Kidney (tissue), 14 donors: ENCODE data around the gene CCDC107. TPM values are rescaled to one million over a fixed set of nuclear protein-coding genes. Genes with fewer than 3 reads are reported as not detected.

Experiments used
- DNase-seq, 5 donors: peaks; one replicate each; pipeline ENCODE4 v3.0.0-alpha.2; 2013 to 2020
- FAIRE-seq: peaks from 2 replicates; lab custom pipeline; 2012; peaks lifted over from hg19 to GRCh38; lab: Jason Lieb, UNC
- H3K27ac ChIP-seq, 2 donors: one replicate each; pipeline ENCODE4 v1.7.0; 2013; ENCODE audit warnings: low read depth in 2 of 2, low read length in 2 of 2, inconsistent platforms in 1 of 2
- H3K27me3 ChIP-seq: one replicate; pipeline ENCODE4 v1.7.1; 2013; ENCODE audit warnings: low read length, inconsistent platforms; ENCODE audit not compliant: control insufficient read depth, insufficient read depth
- H3K36me3 ChIP-seq, 3 donors: one replicate each; pipeline versions ENCODE4 v1.7.0 to v1.7.1; 2013; ENCODE audit warnings: low read length in 3 of 3, control low read depth in 1 of 3, inconsistent platforms in 1 of 3; ENCODE audit not compliant: insufficient read depth in 3 of 3, control insufficient read depth in 2 of 3
- H3K4me1 ChIP-seq, 3 donors: one replicate each; pipeline versions ENCODE4 v1.7.0 to v1.7.1; 2013; ENCODE audit warnings: low read length in 3 of 3, inconsistent platforms in 1 of 3, low read depth in 1 of 3; ENCODE audit not compliant: control insufficient read depth in 2 of 3, insufficient read depth in 2 of 3
- H3K4me3 ChIP-seq, 3 donors: one replicate each; pipeline versions ENCODE4 v1.7.0 to v1.8.1; 2013; ENCODE audit warnings: low read length in 3 of 3, control low read depth in 1 of 3, inconsistent platforms in 1 of 3
- H3K9ac ChIP-seq, 3 donors: one replicate each; pipeline versions ENCODE4 v1.7.0 to v1.7.1; 2013; ENCODE audit warnings: low read length in 3 of 3, control low read depth in 1 of 3, inconsistent platforms in 1 of 3
- H3K9me3 ChIP-seq, 3 donors: one replicate each; pipeline versions ENCODE4 v1.7.0 to v1.7.1; 2013; ENCODE audit warnings: low read length in 3 of 3, control low read depth in 1 of 3, inconsistent platforms in 1 of 3; ENCODE audit not compliant: control insufficient read depth in 2 of 3, insufficient read depth in 1 of 3
- CTCF ChIP-seq: IDR thresholded peaks from 3 replicates; pipeline ENCODE4 v1.5.1; 2012; ENCODE audit warnings: mild to moderate bottlenecking, moderate library complexity, borderline replicate concordance; ENCODE audit not compliant: insufficient read depth; ENCODE audit errors: extremely low read depth
- intact Hi-C: fragments of 100-400 bp; cut with DNase I; formaldehyde crosslinking; loops from one replicate; pipeline ENCODE4 v1.11.1; 2022
- polyA plus RNA-seq: library from polyadenylated mRNA; stranded (reverse); fragments of 350-450 nt; fragmentation: Illumina TruSeq; extraction: RNeasy Lipid Tissue Mini Kit (QIAGEN cat#74804); gene quantifications from one replicate; pipeline ENCODE4 v1.2.3, GENCODE V29; 2014; ENCODE audit warnings: low read depth, low replicate concordance; ENCODE audit not compliant: insufficient read depth
- total RNA-seq: library from RNA; stranded (reverse); fragmentation: NEBNext Ultra II Directional; extraction: Animal tissue kit (Norgen Biotek cat#: 25700); gene quantifications from one replicate; pipeline ENCODE4 v1.2.1, GENCODE V29; 2021
- donor health status: control.
- donor health status: control.
- donor health status: control.
- donor health status: control.
- donor health status: control.
- donor health status: DM: yes; HTN: yes; CAD: no.
- donor health status: Normal renal cell carcinoma (clear cell type).

The CCDC107 gene
- total and polyA plus RNA-seq, 2 donors from 2014 or later = 26.8 to 52.3 TPM

- peak overlapping the region in 1 of 3 donors; percentile 74 for H3K4me3 ChIP-seq
- no peak overlapping the region for H3K9ac ChIP-seq
- FAIRE-seq = no peak
- H3K4me1 ChIP-seq = peaks cover 0 to 6% (median 0%) of the 10 kb centered on the region in 3 donors
- DNase-seq = peak in 1 of 5 donors; percentile 63
- no peak for TF ChIP-seq CTCF
- no peaks in the 10 kb centered on the region for H3K9me3 ChIP-seq
- no peak overlapping the region for H3K27ac ChIP-seq
- H3K36me3 ChIP-seq = peaks cover 0 to 2% (median under 1%) of the 10 kb centered on the region in 3 donors
- H3K27me3 ChIP-seq = no peaks in the 10 kb centered on the region
- intact Hi-C loops = no loop called here
These were observed 33.7 kb downstream of the CCDC107 start for GRCh38 chr9:35691757-35692301.

GRCh38 chr9:35695943-35696401, 37.9 kb downstream of the CCDC107 start:
- no peaks in the 10 kb centered on the region for H3K9me3 ChIP-seq
- H3K4me1 ChIP-seq = peaks cover 0 to 2% (median 0%) of the 10 kb centered on the region in 3 donors
- no peak for FAIRE-seq
- H3K9ac ChIP-seq = no peak overlapping the region
- H3K27me3 ChIP-seq = no peaks in the 10 kb centered on the region
- no peak for DNase-seq
- no peak overlapping the region for H3K27ac ChIP-seq
- no peak overlapping the region for H3K4me3 ChIP-seq
- peaks cover 13 to 39% (median 37%) of the 10 kb centered on the region in 3 donors for H3K36me3 ChIP-seq
- intact Hi-C loops = no loop called here
- TF ChIP-seq CTCF = no peak

- Histone ChIP-seq H3K4me3 (no peak overlapping the region), H3K9ac (no peak overlapping the region), H3K27me3 (no peaks in the 10 kb centered on the region), H3K27ac (no peak overlapping the region), H3K36me3 (peaks cover 18 to 45% (median 40%) of the 10 kb centered on the region in 3 donors), H3K4me1 (peaks cover 0 to 2% (median 0%) of the 10 kb centered on the region in 3 donors), H3K9me3 (no peaks in the 10 kb centered on the region)
- peak; percentile 81 for TF ChIP-seq CTCF
- intact Hi-C loops = no loop called here
- FAIRE-seq (no peak), DNase-seq (peak in 4 of 5 donors; percentile 47 to 59 (median 54))
These were observed 38.6 kb downstream of the CCDC107 start for GRCh38 chr9:35696520-35697215.
